Islet of Langerhans (tissue), 1 donor: Measurements from ENCODE around the gene NEDD4L.
"Not testable (repeated sequence)": the region's sequence is repeated elsewhere in the genome, so short reads cannot be mapped to it uniquely, and the experiment has no call there.

Experiments used
- FAIRE-seq: peaks from one replicate; lab custom pipeline; 2011; peaks lifted over from hg19 to GRCh38; lab: Jason Lieb, UNC

NEDD4L gene

DNA sequence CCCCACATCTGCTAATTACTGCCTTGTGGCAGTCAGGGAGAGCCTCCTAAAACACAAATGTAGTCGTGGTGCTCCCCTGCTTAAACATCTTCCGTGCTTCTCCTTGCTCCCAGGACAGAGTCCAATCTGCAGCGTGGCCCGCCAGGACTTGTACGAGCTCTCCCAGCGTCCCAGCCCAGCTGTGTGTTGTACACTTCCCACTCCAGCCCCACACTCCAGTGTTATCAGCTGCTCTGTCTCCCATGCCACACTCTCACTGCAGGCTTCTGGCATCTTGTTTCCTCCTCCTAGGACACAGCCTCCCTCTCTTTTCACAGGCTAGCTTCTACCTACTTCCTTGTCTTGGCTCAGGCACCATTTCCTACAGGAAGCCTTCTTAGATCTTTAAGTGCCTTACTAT, 385.4 kb downstream of the NEDD4L start:
- FAIRE-seq, result no peak

DNA sequence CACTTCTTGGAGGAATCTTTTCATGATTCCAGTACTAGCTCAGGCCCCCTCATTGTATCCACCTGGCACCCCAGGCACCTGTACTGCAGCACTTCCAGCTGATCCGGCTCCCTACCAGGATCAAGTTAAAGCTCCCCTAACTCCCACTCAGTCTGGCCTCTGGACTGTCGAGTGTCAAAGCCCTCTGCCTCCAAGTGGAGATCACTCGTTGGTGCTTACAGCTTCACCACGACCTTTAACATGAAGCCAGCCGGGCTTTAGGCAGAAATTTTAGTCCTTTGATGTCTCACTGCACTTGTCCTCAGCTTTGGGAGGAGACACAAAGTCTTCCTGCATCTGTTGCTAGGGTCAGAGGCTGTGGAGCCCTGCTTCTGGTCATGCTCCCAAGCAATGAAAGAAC, 387.2 kb downstream of the NEDD4L start:
- no peak for FAIRE-seq

- FAIRE-seq, result no peak
Measured at GRCh38 chr18:58432050-58432727, 388.2 kb downstream of the NEDD4L start.

DNA sequence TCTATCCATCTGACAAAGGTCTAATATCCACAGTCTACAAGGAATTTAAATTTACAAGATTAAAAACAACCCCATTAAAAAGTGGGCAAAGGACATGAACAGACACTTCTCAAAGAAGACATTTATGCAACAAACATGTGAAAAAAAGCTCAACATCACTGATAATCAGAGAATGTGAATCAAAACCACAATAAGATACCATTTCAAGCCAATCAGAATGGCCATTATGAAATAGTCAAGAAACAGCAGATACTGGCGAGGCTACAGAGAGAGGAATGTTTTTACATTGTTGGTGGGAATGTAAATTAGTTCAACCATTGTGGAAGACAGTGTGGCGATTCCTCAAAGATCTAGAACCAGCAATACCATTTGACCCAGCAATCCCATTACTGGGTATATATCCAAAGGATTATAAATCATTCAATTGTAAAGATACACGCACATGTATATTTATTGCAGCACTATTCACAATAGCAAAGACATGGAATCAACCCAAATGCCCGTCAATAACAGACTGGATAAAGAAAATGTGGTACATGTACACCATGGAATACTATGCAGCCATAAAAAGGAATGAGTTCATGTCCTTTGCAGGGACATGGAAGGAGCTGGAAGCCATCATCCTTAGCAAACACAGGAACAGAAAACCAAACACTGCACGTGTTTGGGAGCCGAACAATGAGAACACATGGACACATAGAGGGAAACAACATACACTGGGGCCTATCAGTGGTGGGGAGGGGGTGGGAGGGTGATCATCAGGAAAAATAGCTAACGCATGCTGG, 391.4 kb downstream of the NEDD4L start:
- not testable (repeated sequence) for FAIRE-seq

DNA sequence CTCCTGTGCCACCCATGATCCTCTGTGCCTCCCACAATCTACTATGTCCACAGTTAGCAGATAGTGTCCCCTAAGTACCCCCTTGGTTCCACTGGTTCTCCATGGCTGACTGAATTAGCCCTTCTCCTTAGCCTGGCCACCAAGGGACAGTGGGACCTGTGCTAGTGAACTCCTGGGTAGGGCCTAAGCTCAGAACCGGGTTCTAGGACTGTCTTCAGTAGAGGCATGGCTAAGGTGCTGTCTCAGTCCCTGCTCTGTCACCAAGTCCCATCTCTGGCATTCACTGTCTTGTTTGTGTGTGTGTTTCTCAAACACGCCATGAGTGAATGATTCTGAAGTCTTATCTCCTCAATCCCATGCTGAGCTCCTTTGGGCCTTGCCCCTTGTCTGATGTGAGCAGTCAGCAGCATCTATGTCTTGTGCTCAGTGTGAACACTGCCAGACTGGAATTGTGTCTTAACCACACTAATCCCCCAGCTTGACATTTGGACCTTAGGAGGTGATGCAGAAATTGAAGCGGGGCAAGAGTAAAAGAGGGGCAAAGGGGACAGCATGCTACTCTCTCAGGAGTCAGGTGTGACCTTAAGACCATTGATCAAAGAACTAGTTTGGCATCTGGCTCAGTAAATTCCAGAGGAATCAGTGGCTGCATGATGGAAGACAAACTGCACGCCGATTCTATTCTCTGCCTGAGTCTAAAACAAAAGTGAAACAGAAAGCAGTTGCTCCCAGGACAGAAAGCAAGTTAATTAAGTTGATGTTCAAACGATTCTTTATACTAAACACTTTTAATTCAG, 394.3 kb downstream of the NEDD4L start:
- FAIRE-seq, result no peak

GRCh38 chr18:58438958-58439300, 394.9 kb downstream of the NEDD4L start:
- FAIRE-seq, result no peak

DNA sequence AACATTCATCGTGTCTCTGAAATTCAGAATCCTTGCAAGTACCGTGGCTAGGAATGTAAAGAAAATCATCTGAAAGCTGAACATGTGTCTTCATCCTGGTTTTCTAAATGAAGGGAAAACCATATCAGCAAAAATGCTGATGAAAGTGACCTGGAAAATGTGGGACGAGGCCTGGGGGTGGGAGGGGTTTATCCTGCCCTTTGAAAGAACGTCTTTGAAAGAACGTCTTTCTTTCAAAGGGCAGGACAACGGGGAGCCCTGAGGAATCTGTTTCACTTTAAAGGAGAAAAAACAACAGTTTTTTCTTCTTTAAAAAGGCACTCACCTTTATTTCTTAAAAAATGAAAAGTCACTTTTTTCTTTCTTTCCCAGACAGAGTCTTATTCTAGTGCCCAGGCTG, 399.6 kb downstream of the NEDD4L start:
- FAIRE-seq, result no peak

DNA sequence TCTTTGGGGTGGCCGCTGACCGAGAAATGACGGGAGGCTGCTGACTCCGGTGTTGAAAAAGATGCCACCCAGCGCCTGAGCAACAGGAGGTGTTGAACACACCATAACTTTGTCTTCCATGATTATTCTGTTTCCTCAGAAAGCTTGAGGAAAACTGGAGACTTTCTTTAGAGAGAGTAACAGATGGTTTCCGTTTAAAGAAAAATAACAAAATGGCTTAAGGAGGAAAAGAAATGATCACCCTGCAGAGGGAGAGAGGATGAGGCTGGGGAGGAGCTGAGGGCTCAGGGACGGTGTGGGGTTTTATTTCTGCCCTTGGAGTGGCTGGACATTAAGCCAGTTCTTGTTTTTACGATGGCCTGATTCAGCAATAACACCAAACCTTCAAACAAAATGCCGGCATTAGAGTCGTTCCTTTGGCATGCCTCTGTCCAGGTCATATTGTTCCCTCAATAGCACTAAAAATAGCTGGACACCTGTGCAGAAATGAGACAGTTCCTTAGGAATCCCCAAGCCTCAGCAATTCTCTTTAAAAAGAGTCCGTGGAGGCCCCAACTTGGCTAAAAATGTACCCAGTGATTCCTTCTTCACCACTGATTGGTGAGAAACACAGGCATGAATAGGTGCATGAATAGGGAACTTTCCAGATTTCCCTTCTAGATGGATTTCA, 402.5 kb downstream of the NEDD4L start:
- FAIRE-seq, result no peak

GRCh38 chr18:58447402-58448095, 403.5 kb downstream of the NEDD4L start:
- FAIRE-seq, result no peak

GRCh38 chr18:58449464-58449863, 405.4 kb downstream of the NEDD4L start:
- FAIRE-seq, result no peak
